Right cardiac atrium (tissue), 5 donors: Measurements from ENCODE around the gene POLR2E. TPM values are rescaled to one million over a fixed set of nuclear protein-coding genes. Genes with fewer than 3 reads are reported as not detected.

Source experiments
- ATAC-seq, 2 donors: fragments of 200-7000 bp; cut with Tn5 transposase; one replicate each; pipeline versions ENCODE4 v1.8.0 to v1.9.1; 2020; ENCODE audit warnings: moderate library complexity in 2 of 2, mild to moderate bottlenecking in 1 of 2
- DNase-seq, 3 donors: peaks; one replicate each; pipeline ENCODE4 v3.0.0-alpha.2; 2020
- H3K27ac ChIP-seq: one replicate; pipeline ENCODE4 v1.5.1; 2013; ENCODE audit warnings: mild to moderate bottlenecking, low read length, control low read depth, moderate library complexity
- H3K27me3 ChIP-seq: one replicate; pipeline ENCODE4 v1.6.1; 2013; ENCODE audit not compliant: control insufficient read depth, insufficient read depth
- H3K4me1 ChIP-seq: one replicate; pipeline ENCODE4 v1.6.1; 2013; ENCODE audit warnings: low read length; ENCODE audit not compliant: control insufficient read depth, insufficient read depth
- H3K4me3 ChIP-seq: one replicate; pipeline ENCODE4 v1.5.1; 2013; ENCODE audit warnings: low read length, control low read depth
- H3K9me3 ChIP-seq: one replicate; pipeline ENCODE4 v1.6.1; 2013; ENCODE audit warnings: low read length; ENCODE audit not compliant: control insufficient read depth
- WGBS: extraction: QIAGEN DNeasy Blood & Tissue Kit; methylation state at CpG from one replicate; pipeline ENCODE4 v1.1.7; 2013; 5-methylcytosine and 5-hydroxymethylcytosine counted together
- intact Hi-C, 4 donors: fragments of 100-400 bp; cut with DNase I; formaldehyde crosslinking; loops; one replicate each; pipeline versions ENCODE4 v1.11.0 to v1.14.0; 2022 to 2023
- polyA plus RNA-seq: library from polyadenylated mRNA; stranded (reverse); fragments of 200-250 nt; gene quantifications from one replicate; pipeline ENCODE4 v1.2.3, GENCODE V29; 2013
- total RNA-seq, 4 donors: library from RNA; stranded (reverse); fragmentation: NEBNext Ultra II Directional; extraction: Animal tissue kit (Norgen Biotek cat#: 25700); gene quantifications; one replicate each; pipeline ENCODE4 v1.2.1, GENCODE V29; 2021
- donor health status: healthy with polysubstance abuse.
- donor health status: DM: no; HTN: yes; CAD: no.
- donor health status: DM: no; HTN: no; CAD: no.
- donor health status: DM: no; HTN: yes; CAD: no; lungs with severe emphysema.
- donor health status: DM: yes; HTN: yes; CAD: no.

The POLR2E gene
- total and polyA plus RNA-seq, 5 donors: 110 to 179 (median 133) TPM

GRCh38 chr19:1091544-1092175, 3.5 kb downstream of the POLR2E start:
- intact Hi-C loops: loop anchor here in 1 of 4 donors (10.0 kb wide), 1 partner anchor 47 kb away; the partner anchor contains the start of gene ABCA7
- Histone ChIP-seq H3K4me3 (no peak overlapping the region), H3K27me3 (no peaks in the 10 kb centered on the region), H3K9me3 (no peaks in the 10 kb centered on the region), H3K27ac (no peak overlapping the region), H3K4me1 (peaks cover 4% of the 10 kb centered on the region)
- peak in 1 of 3 donors; percentile 63 for DNase-seq
- 87% methylated on average over 27 of the region's 27 CpGs for WGBS
- ATAC-seq: no peak

GRCh38 chr19:1090731-1091543, 4.2 kb downstream of the POLR2E start:
- whole genome bisulfite sequencing: 91% methylated on average over 38 of the region's 38 CpGs

GRCh38 chr19:1089891-1090290, 5.3 kb downstream of the POLR2E start:
- WGBS: 75% methylated on average over 22 of the region's 22 CpGs
- no peak for ATAC-seq
- peak in 1 of 3 donors; percentile 55 for DNase-seq
- Histone ChIP-seq H3K4me1 (peaks cover 4% of the 10 kb centered on the region), H3K4me3 (no peak overlapping the region), H3K27me3 (no peaks in the 10 kb centered on the region), H3K9me3 (no peaks in the 10 kb centered on the region), H3K27ac (no peak overlapping the region)
- intact Hi-C loops: loop anchor here in 1 of 4 donors (10.0 kb wide), 1 partner anchor 45 kb away; the partner anchor contains the start of gene ABCA7

More at GRCh38 chr19:1090731-1091543, 4.2 kb downstream of the POLR2E start:
- intact Hi-C loops: loop anchor here in 1 of 4 donors (10.0 kb wide), 1 partner anchor 46 kb away; the partner anchor contains the start of gene ABCA7
- Histone ChIP-seq H3K27me3 (no peaks in the 10 kb centered on the region), H3K27ac (no peak overlapping the region), H3K4me1 (peaks cover 4% of the 10 kb centered on the region), H3K9me3 (no peaks in the 10 kb centered on the region), H3K4me3 (no peak overlapping the region)
- ATAC-seq (no peak), DNase-seq (no peak)

- H3K27ac ChIP-seq: no peak overlapping the region
- H3K4me3 ChIP-seq: no peak overlapping the region
- H3K9me3 ChIP-seq: no peaks in the 10 kb centered on the region
- H3K27me3 ChIP-seq: no peaks in the 10 kb centered on the region
- DNase-seq: peak in 2 of 3 donors; percentile 53 to 68
- intact Hi-C loops: no loop called here
- WGBS: 93% methylated on average over 32 of the region's 32 CpGs
- no peak for ATAC-seq
- H3K4me1 ChIP-seq: peaks cover 4% of the 10 kb centered on the region
Observed at GRCh38 chr19:1089126-1089771, 5.9 kb downstream of the POLR2E start.

- peak; percentile 10 to 30 for ATAC-seq
- 86% methylated on average over 27 of the region's 27 CpGs for WGBS
Observed at GRCh38 chr19:1088416-1089010, 6.7 kb downstream of the POLR2E start.

GRCh38 chr19:1087813-1088415, 7.3 kb downstream of the POLR2E start:
- DNase-seq: peak; percentile 58 to 83 (median 78)
- Histone ChIP-seq H3K27me3 (no peaks in the 10 kb centered on the region), H3K9me3 (no peaks in the 10 kb centered on the region), H3K4me3 (no peak overlapping the region), H3K4me1 (no peaks in the 10 kb centered on the region), H3K27ac (no peak overlapping the region)
- 62% methylated on average over 27 of the region's 27 CpGs for WGBS
- peak; percentile 38 to 43 for ATAC-seq
- intact Hi-C loops: no loop called here

More at GRCh38 chr19:1088416-1089010, 6.7 kb downstream of the POLR2E start:
- no peaks in the 10 kb centered on the region for H3K9me3 ChIP-seq
- H3K27ac ChIP-seq: no peak overlapping the region
- H3K4me1 ChIP-seq: no peaks in the 10 kb centered on the region
- H3K27me3 ChIP-seq: no peaks in the 10 kb centered on the region
- no peak overlapping the region for H3K4me3 ChIP-seq
- DNase-seq: peak in 2 of 3 donors; percentile 75 to 76
- intact Hi-C loops: no loop called here

- no peak for ATAC-seq
- H3K4me3 ChIP-seq: no peak overlapping the region
- DNase-seq: peak in 1 of 3 donors; percentile 41
- H3K9me3 ChIP-seq: no peaks in the 10 kb centered on the region
- no peaks in the 10 kb centered on the region for H3K27me3 ChIP-seq
- WGBS: 74% methylated on average over 21 of the region's 21 CpGs
- no peak overlapping the region for H3K27ac ChIP-seq
- no peaks in the 10 kb centered on the region for H3K4me1 ChIP-seq
- intact Hi-C loops: no loop called here
Observed at GRCh38 chr19:1086613-1087012, 8.6 kb downstream of the POLR2E start.

- H3K27ac ChIP-seq: no peak overlapping the region
- peak in 2 of 3 donors; percentile 58 to 63 for DNase-seq
- intact Hi-C loops: no loop called here
- no peaks in the 10 kb centered on the region for H3K9me3 ChIP-seq
- 69% methylated on average over 38 of the region's 38 CpGs for WGBS
- no peaks in the 10 kb centered on the region for H3K4me1 ChIP-seq
- no peak for ATAC-seq
- H3K4me3 ChIP-seq: no peak overlapping the region
- H3K27me3 ChIP-seq: no peaks in the 10 kb centered on the region
Observed at GRCh38 chr19:1085676-1086442, 9.3 kb downstream of the POLR2E start.

- no peak overlapping the region for H3K4me3 ChIP-seq
- H3K27ac ChIP-seq: no peak overlapping the region
- ATAC-seq (no peak), DNase-seq (no peak)
- no peaks in the 10 kb centered on the region for H3K9me3 ChIP-seq
- 64% methylated on average over 8 of the region's 8 CpGs for WGBS
- no peaks in the 10 kb centered on the region for H3K4me1 ChIP-seq
- intact Hi-C loops: no loop called here
- no peaks in the 10 kb centered on the region for H3K27me3 ChIP-seq
Observed at GRCh38 chr19:1085053-1085658, 10.0 kb downstream of the POLR2E start.
